RWPE1 (cell line): ENCODE results near the gene AGBL1.

ENCODE experiments used
- CTCF ChIA-PET: fragments of 350-600 bp; sonication (Branson Sonifier 250); formaldehyde crosslinking; extraction: SDS; loops from one replicate; lab custom pipeline; 2021; lab: Yijun Ruan, JAX
- POLR2A ChIA-PET: fragments of 400-600 bp; formaldehyde crosslinking; extraction: SDS; loops from one replicate; lab custom pipeline; 2020; ENCODE audit warnings: antibody characterized with exemption; ENCODE audit not compliant: low non-redundant PET; lab: Yijun Ruan, JAX
- DNase-seq: peaks from one replicate; pipeline ENCODE4 v3.0.0; 2012; ENCODE audit warnings: low spot score
- H3K27ac ChIP-seq: fragments of 450-650 bp; 2 replicates; pipeline ENCODE4 v1.5.1; 2017
- TF ChIP-seq, protein P1 (sequence below): fragments of 450-650 bp; conservative IDR thresholded peaks from 2 replicates; pipeline ENCODE4 v1.5.1; 2017; ENCODE audit warnings: low read depth, mild to moderate bottlenecking

Gene AGBL1

GRCh38 chr15:86765281-86765680 lies 685.6 kb downstream of the AGBL1 start:
- TF ChIP-seq, protein P1, sequence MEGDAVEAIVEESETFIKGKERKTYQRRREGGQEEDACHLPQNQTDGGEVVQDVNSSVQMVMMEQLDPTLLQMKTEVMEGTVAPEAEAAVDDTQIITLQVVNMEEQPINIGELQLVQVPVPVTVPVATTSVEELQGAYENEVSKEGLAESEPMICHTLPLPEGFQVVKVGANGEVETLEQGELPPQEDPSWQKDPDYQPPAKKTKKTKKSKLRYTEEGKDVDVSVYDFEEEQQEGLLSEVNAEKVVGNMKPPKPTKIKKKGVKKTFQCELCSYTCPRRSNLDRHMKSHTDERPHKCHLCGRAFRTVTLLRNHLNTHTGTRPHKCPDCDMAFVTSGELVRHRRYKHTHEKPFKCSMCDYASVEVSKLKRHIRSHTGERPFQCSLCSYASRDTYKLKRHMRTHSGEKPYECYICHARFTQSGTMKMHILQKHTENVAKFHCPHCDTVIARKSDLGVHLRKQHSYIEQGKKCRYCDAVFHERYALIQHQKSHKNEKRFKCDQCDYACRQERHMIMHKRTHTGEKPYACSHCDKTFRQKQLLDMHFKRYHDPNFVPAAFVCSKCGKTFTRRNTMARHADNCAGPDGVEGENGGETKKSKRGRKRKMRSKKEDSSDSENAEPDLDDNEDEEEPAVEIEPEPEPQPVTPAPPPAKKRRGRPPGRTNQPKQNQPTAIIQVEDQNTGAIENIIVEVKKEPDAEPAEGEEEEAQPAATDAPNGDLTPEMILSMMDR, result no peak
- DNase-seq, result no peak
- POLR2A ChIA-PET, result no interaction called here
- H3K27ac ChIP-seq, result no peak overlapping the region
- CTCF ChIA-PET, result interaction anchor here (0.6 kb wide), 1 partner anchor 403 kb away, joined by 3 read pairs; no protein-coding TSS in a partner anchor

DNA sequence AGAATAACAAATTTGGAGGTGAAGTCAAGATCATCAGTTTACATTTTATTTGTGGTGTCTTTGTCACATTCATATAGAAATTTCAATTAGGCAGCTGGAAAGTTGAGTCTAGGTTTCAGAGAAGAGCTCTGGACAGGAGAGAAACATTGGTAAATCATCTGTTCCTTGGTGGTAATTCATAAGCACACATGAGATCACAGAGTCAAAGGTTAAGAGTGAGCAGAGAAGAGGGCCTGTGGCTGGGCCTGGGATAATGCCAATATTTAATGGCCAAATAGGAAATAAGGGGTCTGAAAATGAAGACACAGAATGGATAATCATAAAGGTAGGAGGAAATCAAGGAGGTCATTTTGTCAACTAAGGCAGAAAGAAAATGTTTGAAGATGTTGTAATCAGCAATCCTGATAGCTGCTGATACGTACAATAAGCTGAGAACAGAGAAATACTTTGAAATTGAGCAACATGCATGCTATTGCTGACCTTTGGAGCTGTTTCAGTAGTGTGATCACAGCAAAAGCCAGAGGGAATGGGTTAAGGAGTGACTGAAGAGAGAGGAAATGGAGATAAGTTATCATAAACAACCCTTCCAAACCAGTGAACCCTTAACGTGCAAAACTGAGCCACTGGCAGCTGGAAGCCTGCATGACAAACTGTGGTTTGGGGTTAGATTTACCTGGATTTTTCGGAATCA lies 692.8 kb downstream of the AGBL1 start:
- H3K27ac ChIP-seq, result no peak overlapping the region
- no peak for DNase-seq
- POLR2A ChIA-PET, result no interaction called here
- TF ChIP-seq, protein P1, result no peak
- CTCF ChIA-PET, result no interaction called here

GRCh38 chr15:86773736-86774135 lies 694.1 kb downstream of the AGBL1 start:
- no peak overlapping the region for H3K27ac ChIP-seq
- TF ChIP-seq, protein P1, result no peak
- no peak for DNase-seq
- ChIA-PET POLR2A (no interaction called here), CTCF (no interaction called here)

- ChIA-PET POLR2A (no interaction called here), CTCF (no interaction called here)
- TF ChIP-seq, protein P1, result no peak
- DNase-seq, result no peak
- no peak overlapping the region for H3K27ac ChIP-seq
These were observed 696.5 kb downstream of the AGBL1 start for GRCh38 chr15:86776145-86776544.

- H3K27ac ChIP-seq, result no peak overlapping the region
- DNase-seq, result no peak
- TF ChIP-seq, protein P1, result no peak
- CTCF ChIA-PET, result no interaction called here
- POLR2A ChIA-PET, result no interaction called here
These were observed 716.9 kb downstream of the AGBL1 start for GRCh38 chr15:86796521-86796920.

GRCh38 chr15:86797135-86797534 lies 717.5 kb downstream of the AGBL1 start:
- ChIA-PET CTCF (no interaction called here), POLR2A (no interaction called here)
- DNase-seq, result no peak
- TF ChIP-seq, protein P1, result no peak
- no peak overlapping the region for H3K27ac ChIP-seq
